HepG2 (cell line): Measurements from ENCODE around the gene BBS4. TPM values are rescaled to one million over a fixed set of nuclear protein-coding genes. Genes with fewer than 3 reads are reported as not detected.
A peak's percentile ranks its signal among the peaks of the same experiment; 100 is the strongest.

Experiments
- ATAC-seq: fragments of 200-7000 bp; cut with Tn5 transposase; 3 replicates; pipeline ENCODE4 v1.9.1; 2020; ENCODE audit warnings: mild to moderate bottlenecking, moderate library complexity
- BruUV-seq: library from RNA; stranded (reverse); fragments of 400-500 nt; replicated peaks from 2 replicates; lab custom pipeline; 2021; lab: Mats Ljungman, UMichigan
- CTCF ChIA-PET: fragments of 300-600 bp; formaldehyde crosslinking; extraction: SDS; loops from one replicate; lab custom pipeline; 2021; ENCODE audit warnings: low total read pairs, inconsistent platforms, low intra/inter-chr PET ratio; lab: Yijun Ruan, JAX
- POLR2A ChIA-PET: fragments of 350-600 bp; sonication (Branson Sonifier 250); formaldehyde crosslinking; loops from one replicate; lab custom pipeline; 2020; ENCODE audit warnings: antibody characterized with exemption, inconsistent platforms; lab: Yijun Ruan, JAX
- DNase-seq: peaks from one replicate; pipeline ENCODE4 v3.0.0-alpha.2; 2015; ENCODE audit warnings: low spot score
- FAIRE-seq: peaks from 3 replicates; lab custom pipeline; 2011; peaks lifted over from hg19 to GRCh38; lab: Jason Lieb, UNC
- H2AFZ ChIP-seq: one replicate; pipeline ENCODE4 v1.6.1; 2011; ENCODE audit warnings: low read length, inconsistent platforms
- H3K27ac ChIP-seq: fragments of 300-600 bp; 3 replicates; pipeline ENCODE4 v1.8.0; 2011; ENCODE audit warnings: mixed run types, mild to moderate bottlenecking, mixed read lengths, low read length, inconsistent platforms; ENCODE audit not compliant: insufficient read depth; ENCODE audit errors: extremely low read length
- H3K27me3 ChIP-seq, 2 experiments: fragments of 200-600 bp in 1 of 2; 2 replicates in 1 of 2; 3 replicates in 1 of 2; pipeline versions ENCODE4 v1.6.0 to v1.8.0; 2011; ENCODE audit warnings: low read length in 2 of 2, mild to moderate bottlenecking in 2 of 2, moderate library complexity in 2 of 2, inconsistent platforms in 1 of 2; ENCODE audit not compliant: insufficient read depth in 2 of 2, control insufficient read depth in 1 of 2
- H3K36me3 ChIP-seq, 2 experiments: fragments of 200-600 bp in 1 of 2; replicated peaks in 1 of 2; 2 replicates in 1 of 2; 3 replicates in 1 of 2; pipeline versions ENCODE4 v1.5.1 to v1.8.0; 2011; ENCODE audit warnings: low read length in 2 of 2, inconsistent platforms in 1 of 2; ENCODE audit not compliant: insufficient read depth in 2 of 2, control insufficient read depth in 1 of 2
- H3K4me1 ChIP-seq: 2 replicates; pipeline ENCODE4 v1.5.1; 2012; ENCODE audit warnings: low read length, inconsistent platforms; ENCODE audit not compliant: insufficient read depth
- H3K4me2 ChIP-seq: 2 replicates; pipeline ENCODE4 v1.6.0; 2011; ENCODE audit warnings: low read depth, low read length, inconsistent platforms
- H3K4me3 ChIP-seq, 3 experiments: fragments of 200-600 bp in 1 of 3; sonication (generic), shearing (Covaris generic) in 1 of 3; replicated peaks in 1 of 3; 2 replicates each; pipeline ENCODE4 v1.5.1; 2011 to 2016; ENCODE audit warnings: low read length in 3 of 3, inconsistent platforms in 2 of 3, low read depth in 2 of 3, mild to moderate bottlenecking in 2 of 3, control low read depth in 1 of 3, mixed read lengths in 1 of 3; ENCODE audit not compliant: insufficient read depth in 1 of 3
- H3K79me2 ChIP-seq: one replicate; pipeline ENCODE4 v1.6.1; 2011; ENCODE audit warnings: low read length, inconsistent platforms; ENCODE audit not compliant: insufficient read depth
- H3K9ac ChIP-seq: 2 replicates; pipeline ENCODE4 v1.6.0; 2011; ENCODE audit warnings: mild to moderate bottlenecking, low read depth, low read length, inconsistent platforms; ENCODE audit not compliant: insufficient read depth
- H3K9me3 ChIP-seq: 2 replicates; pipeline ENCODE4 v1.5.1; 2012; ENCODE audit warnings: mild to moderate bottlenecking, low read length
- H4K20me1 ChIP-seq: 2 replicates; pipeline ENCODE4 v1.6.0; 2011; ENCODE audit warnings: inconsistent platforms, mild to moderate bottlenecking, low read length, moderate library complexity; ENCODE audit not compliant: insufficient read depth
- CHCHD3 ChIP-seq: sonication (generic); formaldehyde crosslinking; IDR thresholded peaks from 2 replicates; pipeline ENCODE4 v1.8.0; 2022; ENCODE audit warnings: mild to moderate bottlenecking, missing genetic modification reagents, moderate library complexity
- FOXK2 ChIP-seq: fragments of 450-650 bp; IDR thresholded peaks from 2 replicates; pipeline ENCODE4 v1.6.1; 2016
- MAFF ChIP-seq: IDR thresholded peaks from 2 replicates; pipeline ENCODE4 v1.6.1; 2011; ENCODE audit warnings: low read depth, low read length, improper control_type of control experiment
- MAFK ChIP-seq, 2 experiments: IDR thresholded peaks in 1 of 2; conservative IDR thresholded peaks in 1 of 2; 2 replicates each; pipeline ENCODE4 v1.6.1; 2011; ENCODE audit warnings: improper control_type of control experiment in 2 of 2, low read length in 2 of 2
- NR2F6 ChIP-seq, 2 experiments: IDR thresholded peaks; 2 replicates each; pipeline ENCODE4 v1.6.1; 2016; ENCODE audit warnings: antibody characterized with exemption in 1 of 2, mild to moderate bottlenecking in 1 of 2
- SMARCC2 ChIP-seq: fragments of 450-650 bp; IDR thresholded peaks from 2 replicates; pipeline ENCODE4 v1.6.1; 2017; ENCODE audit warnings: antibody characterized with exemption, mild to moderate bottlenecking
- TRIM24 ChIP-seq: sonication (generic); formaldehyde crosslinking; IDR thresholded peaks from 2 replicates; pipeline ENCODE4 v1.8.0; 2022; ENCODE audit warnings: mild to moderate bottlenecking, missing genetic modification reagents
- ZBTB21 ChIP-seq: sonication (generic); formaldehyde crosslinking; IDR thresholded peaks from 2 replicates; pipeline ENCODE4 v1.4.0; 2020; ENCODE audit warnings: missing genetic modification reagents
- ZNF431 ChIP-seq: sonication (generic); formaldehyde crosslinking; IDR thresholded peaks from 2 replicates; pipeline ENCODE4 v1.9.0; 2022; ENCODE audit warnings: missing genetic modification reagents, low read depth, mild to moderate bottlenecking, borderline replicate concordance
- ZNF782 ChIP-seq: sonication (generic); formaldehyde crosslinking; IDR thresholded peaks from 2 replicates; pipeline ENCODE4 v1.4.0; 2020; ENCODE audit warnings: missing genetic modification reagents, mild to moderate bottlenecking, borderline replicate concordance
- WGBS: methylation state at CpG from one replicate; pipeline ENCODE4 v1.1.6; 2017; ENCODE audit warnings: low lambda C conversion rate; 5-methylcytosine and 5-hydroxymethylcytosine counted together
- in situ Hi-C: cut with HindIII; loops from 2 replicates; pipeline ENCODE4 v1.10.0; 2017; ENCODE audit warnings: low pct_unique_long_range_greater_than_20kb; ENCODE audit not compliant: extremely low pct_ligation_motif_present
- intact Hi-C: fragments of 100-400 bp; cut with micrococcal nuclease; formaldehyde crosslinking; loops from one replicate; pipeline ENCODE4 v1.10.0; 2022; ENCODE audit not compliant: unreplicated experiment
- polyA plus RNA-seq, 8 experiments: library from polyadenylated mRNA; depleted of rRNA in 3 of 8; stranded (reverse) in 7 of 8; unstranded in 1 of 8; fragments of >200 nt; fragmentation: Illumina TruSeq in 4 of 8; extraction: Trizol in 4 of 8; gene quantifications; 2 replicates each; pipeline versions ENCODE4 v1.2.1 to v1.2.3, GENCODE V29; 2011 to 2016; ENCODE audit warnings: low read depth in 4 of 8, missing spikeins in 1 of 8, mixed read lengths in 1 of 8; ENCODE audit not compliant: insufficient read depth in 1 of 8
- total RNA-seq, 5 experiments: library from RNA; depleted of rRNA; stranded (reverse); fragments of >200 nt; fragmentation: Illumina TruSeq; extraction: Trizol; gene quantifications; 2 replicates each; pipeline ENCODE4 v1.2.3, GENCODE V29; 2016; ENCODE audit warnings: low read depth in 1 of 5
- TF ChIP-seq, protein P1 (sequence below): sonication (generic); formaldehyde crosslinking; IDR thresholded peaks from 2 replicates; pipeline ENCODE4 v1.4.0; 2020; ENCODE audit warnings: missing genetic modification reagents
- TF ChIP-seq, protein P2 (sequence below): sonication (generic); formaldehyde crosslinking; IDR thresholded peaks from 2 replicates; pipeline ENCODE4 v1.4.0; 2020; ENCODE audit warnings: mild to moderate bottlenecking, low read depth, missing genetic modification reagents

Gene BBS4
- total and polyA plus RNA-seq, 2 of the 13 experiments (the other 11 are each of a cell fraction or from before 2014, with no cell fraction given), result 16.0 to 21.3 TPM

DNA sequence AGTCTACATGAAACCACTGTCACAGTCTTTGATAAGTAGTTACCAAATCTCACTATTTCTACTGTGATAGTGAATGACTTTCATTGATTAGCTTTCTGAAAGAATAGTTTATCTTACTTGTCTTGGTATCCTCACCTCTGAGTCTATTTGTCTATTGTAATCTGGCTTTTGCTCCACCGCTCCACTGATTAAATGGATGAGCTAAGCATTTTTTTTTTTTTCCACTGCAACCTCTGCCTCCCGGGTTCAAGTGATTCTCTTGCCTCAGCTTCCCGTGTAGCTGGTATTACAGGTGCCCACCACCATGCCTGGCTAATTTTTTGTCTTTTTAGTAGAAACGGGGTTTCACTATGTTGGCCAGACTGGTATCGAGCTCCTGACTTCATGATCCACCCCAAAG lies 12.9 kb downstream of the BBS4 start:
- ChIA-PET CTCF (no interaction called here), POLR2A (no interaction called here)
- Histone ChIP-seq H3K79me2 (peaks cover 3% of the 10 kb centered on the region), H3K9ac (no peak overlapping the region), H3K27me3 (no peaks in the 10 kb centered on the region), H3K36me3 (no peaks in the 10 kb centered on the region), H2AFZ (no peak overlapping the region), H3K4me1 (no peaks in the 10 kb centered on the region), H3K4me3 (no peak overlapping the region), H3K9me3 (no peaks in the 10 kb centered on the region), H3K27ac (no peak overlapping the region), H3K4me2 (no peak overlapping the region), H4K20me1 (no peaks in the 10 kb centered on the region)
- FAIRE-seq (no peak), DNase-seq (no peak), ATAC-seq (no peak)
- TF ChIP-seq, protein P1, sequence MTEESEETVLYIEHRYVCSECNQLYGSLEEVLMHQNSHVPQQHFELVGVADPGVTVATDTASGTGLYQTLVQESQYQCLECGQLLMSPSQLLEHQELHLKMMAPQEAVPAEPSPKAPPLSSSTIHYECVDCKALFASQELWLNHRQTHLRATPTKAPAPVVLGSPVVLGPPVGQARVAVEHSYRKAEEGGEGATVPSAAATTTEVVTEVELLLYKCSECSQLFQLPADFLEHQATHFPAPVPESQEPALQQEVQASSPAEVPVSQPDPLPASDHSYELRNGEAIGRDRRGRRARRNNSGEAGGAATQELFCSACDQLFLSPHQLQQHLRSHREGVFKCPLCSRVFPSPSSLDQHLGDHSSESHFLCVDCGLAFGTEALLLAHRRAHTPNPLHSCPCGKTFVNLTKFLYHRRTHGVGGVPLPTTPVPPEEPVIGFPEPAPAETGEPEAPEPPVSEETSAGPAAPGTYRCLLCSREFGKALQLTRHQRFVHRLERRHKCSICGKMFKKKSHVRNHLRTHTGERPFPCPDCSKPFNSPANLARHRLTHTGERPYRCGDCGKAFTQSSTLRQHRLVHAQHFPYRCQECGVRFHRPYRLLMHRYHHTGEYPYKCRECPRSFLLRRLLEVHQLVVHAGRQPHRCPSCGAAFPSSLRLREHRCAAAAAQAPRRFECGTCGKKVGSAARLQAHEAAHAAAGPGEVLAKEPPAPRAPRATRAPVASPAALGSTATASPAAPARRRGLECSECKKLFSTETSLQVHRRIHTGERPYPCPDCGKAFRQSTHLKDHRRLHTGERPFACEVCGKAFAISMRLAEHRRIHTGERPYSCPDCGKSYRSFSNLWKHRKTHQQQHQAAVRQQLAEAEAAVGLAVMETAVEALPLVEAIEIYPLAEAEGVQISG (CRISPR knock-in tag), result no peak
- TF ChIP-seq ZBTB21 (CRISPR knock-in tag) (no peak), ZNF431 (CRISPR knock-in tag) (no peak), FOXK2 (no peak), CHCHD3 (CRISPR knock-in tag) (no peak), MAFK (conservative IDR thresholded peaks at IDR 0.05 in 1 of 2, IDR thresholded peaks at IDR 0.05 in 1 of 2; ENCODE audit: low read length in 2 of 2) (peak; percentile 40 to 67; a peak in 3 of 4 replicates), ZNF782 (CRISPR knock-in tag) (no peak), SMARCC2 (no peak), TRIM24 (CRISPR knock-in tag) (no peak), NR2F6 (IDR thresholded peaks at IDR 0.05) (no peak), NR2F6 (CRISPR knock-in tag; IDR thresholded peaks at IDR 0.05) (no peak), MAFF (peak; percentile 37; the same call in 1 of the 2 replicates)
- TF ChIP-seq, protein P2, sequence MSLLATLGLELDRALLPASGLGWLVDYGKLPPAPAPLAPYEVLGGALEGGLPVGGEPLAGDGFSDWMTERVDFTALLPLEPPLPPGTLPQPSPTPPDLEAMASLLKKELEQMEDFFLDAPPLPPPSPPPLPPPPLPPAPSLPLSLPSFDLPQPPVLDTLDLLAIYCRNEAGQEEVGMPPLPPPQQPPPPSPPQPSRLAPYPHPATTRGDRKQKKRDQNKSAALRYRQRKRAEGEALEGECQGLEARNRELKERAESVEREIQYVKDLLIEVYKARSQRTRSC, result no peak
- intact Hi-C loops, result no loop called here
- 94% methylated on average over 5 of the region's 5 CpGs for WGBS
- BruUV-seq, result no TSS peak
- in situ Hi-C loops, result no loop called here
